CD4-positive, alpha-beta T cell treated with Interleukin-17A for 1 hour (primary cell): ENCODE data around the gene TSPAN17.
A peak's percentile ranks its signal among the peaks of the same experiment; 100 is the strongest.
"Not testable (repeated sequence)": the region's sequence is repeated elsewhere in the genome, so short reads cannot be mapped to it uniquely, and the experiment has no call there.

Experiments used
- DNase-seq: peaks from one replicate; pipeline ENCODE4 v3.0.0-alpha.2; 2020

The TSPAN17 gene

GRCh38 chr5:176687247-176687646 lies 40.0 kb downstream of the TSPAN17 start:
- DNase-seq = no peak

GRCh38 chr5:176687881-176688280 lies 40.6 kb downstream of the TSPAN17 start:
- no peak for DNase-seq

DNA sequence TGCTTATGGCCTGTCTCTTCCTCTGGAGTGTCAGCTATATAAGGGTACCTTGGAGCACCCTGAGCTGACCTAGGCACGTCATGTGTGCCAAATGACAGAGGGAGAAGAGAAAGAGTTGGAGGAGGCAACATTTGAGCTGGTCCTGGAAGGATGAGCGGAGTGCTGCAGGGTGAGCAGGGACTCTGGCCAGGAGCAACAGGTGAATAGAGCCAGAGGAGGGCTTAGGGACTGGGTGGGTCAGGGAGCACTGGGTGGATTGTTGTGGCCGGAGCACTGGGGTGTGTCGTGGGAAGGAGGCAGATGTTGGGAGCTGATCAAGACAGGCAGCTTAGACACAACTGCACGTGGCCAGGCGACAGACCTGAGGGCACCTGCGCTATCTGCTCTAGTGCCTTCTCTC lies 43.6 kb downstream of the TSPAN17 start:
- no peak for DNase-seq

GRCh38 chr5:176691524-176691923 lies 44.2 kb downstream of the TSPAN17 start:
- DNase-seq = no peak

DNA sequence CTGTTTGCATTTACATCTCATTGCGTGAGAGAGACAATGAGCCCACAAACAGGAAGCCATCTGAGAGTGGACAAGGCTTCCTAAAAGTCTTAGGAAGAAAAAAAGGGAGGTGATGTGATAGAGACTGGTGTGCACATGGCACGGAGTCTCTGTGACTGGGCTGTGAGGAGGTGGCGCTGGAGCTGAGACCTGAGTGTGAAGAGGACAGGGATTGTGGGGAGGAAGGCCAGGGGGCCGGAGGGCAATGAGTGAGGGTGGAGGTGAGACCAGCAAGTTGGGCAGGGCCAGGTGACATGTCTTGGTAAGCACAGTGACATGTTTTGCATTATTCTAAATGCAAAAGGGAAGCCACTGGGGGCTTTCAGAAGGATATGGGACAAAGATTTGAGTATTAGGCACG lies 45.0 kb downstream of the TSPAN17 start:
- no peak for DNase-seq

DNA sequence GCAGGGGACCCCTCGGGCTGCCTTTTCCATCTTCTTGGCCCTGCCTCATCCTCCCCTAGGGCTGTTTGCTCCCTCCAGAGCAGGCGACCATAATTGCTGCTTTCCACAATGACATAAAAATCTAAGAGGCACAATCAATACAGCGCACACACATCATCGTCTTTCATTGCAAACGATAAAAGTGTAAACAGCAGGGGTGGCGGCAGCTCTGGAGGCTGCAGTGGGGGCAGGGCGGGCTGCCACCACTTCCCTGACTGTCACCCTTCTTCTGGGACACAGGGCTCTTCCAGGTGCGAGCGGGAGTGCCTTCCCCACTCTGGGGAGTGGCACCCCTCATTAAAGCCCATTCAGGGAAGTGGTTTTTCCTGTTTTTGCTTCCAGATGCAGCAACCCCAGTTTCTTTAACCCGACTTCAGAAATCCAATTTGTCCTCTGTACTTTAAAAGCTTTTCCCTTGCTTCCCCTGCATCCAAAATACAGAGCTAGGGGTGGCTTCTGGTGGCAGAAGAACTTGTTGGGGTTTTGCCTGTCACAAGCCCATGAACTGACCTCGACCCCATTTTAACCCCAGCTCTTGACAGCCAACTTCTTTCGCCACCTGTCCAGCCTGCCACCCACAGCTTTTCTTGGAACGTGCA lies 45.7 kb downstream of the TSPAN17 start:
- DNase-seq = no peak

GRCh38 chr5:176693477-176693851 lies 46.2 kb downstream of the TSPAN17 start:
- DNase-seq = no peak

- DNase-seq = no peak
Measured at GRCh38 chr5:176694146-176694545, 46.9 kb downstream of the TSPAN17 start.

- no peak for DNase-seq
Measured at GRCh38 chr5:176694631-176695030, 47.3 kb downstream of the TSPAN17 start.

GRCh38 chr5:176695073-176695472 lies 47.8 kb downstream of the TSPAN17 start:
- DNase-seq = no peak

- DNase-seq = no peak
Measured at GRCh38 chr5:176697267-176697933, 50.1 kb downstream of the TSPAN17 start.

- DNase-seq = no peak
Measured at GRCh38 chr5:176697934-176698538, 50.8 kb downstream of the TSPAN17 start.

DNA sequence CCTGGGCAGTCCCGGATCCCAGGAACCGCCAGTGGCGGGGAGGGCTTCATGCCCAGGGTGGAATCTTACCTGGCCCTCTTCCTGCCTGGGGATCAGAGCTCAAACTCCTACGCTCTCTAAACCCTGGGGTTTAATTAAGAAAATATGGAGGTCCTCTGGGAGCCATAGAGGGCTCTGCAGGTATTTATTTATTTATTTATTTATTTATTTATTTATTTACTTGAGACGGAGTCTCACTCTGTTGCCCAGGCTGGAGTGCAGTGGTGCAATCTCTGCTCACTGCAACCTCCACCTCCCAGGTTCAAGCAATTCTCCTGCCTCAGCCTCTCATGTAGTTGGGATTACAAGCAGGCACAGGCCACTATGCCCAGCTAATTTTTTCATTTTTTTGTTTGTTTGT lies 52.2 kb downstream of the TSPAN17 start:
- DNase-seq = not testable (repeated sequence)

GRCh38 chr5:176700239-176700847 lies 53.1 kb downstream of the TSPAN17 start:
- DNase-seq = peak; percentile 7

GRCh38 chr5:176702671-176703641 lies 55.7 kb downstream of the TSPAN17 start:
- no peak for DNase-seq

DNA sequence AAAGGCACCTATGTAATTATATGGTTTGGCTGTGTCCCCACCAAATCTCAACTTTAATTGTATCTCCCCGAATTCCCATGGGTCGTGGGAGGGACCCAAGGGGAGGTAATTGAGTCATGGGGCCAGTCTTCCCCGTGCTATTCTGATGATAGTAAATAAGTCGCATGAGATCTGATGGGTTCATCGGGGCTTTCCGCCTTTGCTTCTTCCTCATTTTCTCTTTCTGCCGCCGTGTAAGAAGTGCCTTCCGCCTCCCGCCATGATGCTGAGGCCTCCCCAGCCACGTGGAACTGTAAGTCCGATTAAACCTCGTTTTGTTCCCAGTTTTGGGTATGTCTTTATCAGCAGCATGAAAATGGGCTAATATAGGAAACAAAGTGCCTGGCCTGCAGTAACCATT lies 56.6 kb downstream of the TSPAN17 start:
- DNase-seq = no peak

GRCh38 chr5:176704355-176704754 lies 57.1 kb downstream of the TSPAN17 start:
- no peak for DNase-seq

DNA sequence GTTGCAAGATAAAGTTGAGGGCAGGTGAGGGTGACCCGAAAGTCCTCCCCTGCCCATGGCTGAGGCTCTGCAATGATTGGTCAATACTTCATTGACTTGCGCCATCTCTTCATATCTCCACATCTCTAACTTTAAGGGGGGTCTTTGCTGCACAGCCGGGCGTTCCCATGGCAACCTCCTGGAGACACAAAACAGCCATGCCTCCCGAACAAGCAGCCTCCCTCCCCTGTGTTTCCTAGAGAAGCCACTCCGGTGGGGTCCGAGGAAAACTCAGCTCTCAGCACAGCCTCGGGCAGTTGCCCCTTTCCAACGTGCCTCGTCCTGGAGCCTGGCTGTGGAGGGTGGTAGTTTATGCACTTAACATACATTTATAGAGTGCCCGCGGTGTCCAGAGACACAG lies 57.5 kb downstream of the TSPAN17 start:
- no peak for DNase-seq
